Fibroblast of pulmonary artery (primary cell): Measurements from ENCODE around the gene GALNT18.

Experiments used
- DNase-seq: peaks from one replicate; pipeline ENCODE4 v3.0.0-alpha.2; 2010; ENCODE audit warnings: low read depth
- H3K4me3 ChIP-seq: replicated peaks from 2 replicates; pipeline ENCODE4 v1.5.1; 2011; ENCODE audit warnings: low read depth, mild to moderate bottlenecking, control low read depth, low read length, moderate library complexity
- CTCF ChIP-seq: IDR thresholded peaks from 2 replicates; pipeline ENCODE4 v1.5.1; 2011; ENCODE audit warnings: mild to moderate bottlenecking, control low read depth, low read length, inconsistent platforms; ENCODE audit errors: missing control alignments

GALNT18 gene

GRCh38 chr11:11320825-11321224 is 301.0 kb downstream of the GALNT18 start:
- DNase-seq, result no peak
- TF ChIP-seq CTCF, result no peak
- no peak overlapping the region for H3K4me3 ChIP-seq

GRCh38 chr11:11318961-11319360 is 302.8 kb downstream of the GALNT18 start:
- no peak for TF ChIP-seq CTCF
- DNase-seq, result no peak
- H3K4me3 ChIP-seq, result no peak overlapping the region

- no peak overlapping the region for H3K4me3 ChIP-seq
- no peak for DNase-seq
- TF ChIP-seq CTCF, result no peak
Observed at GRCh38 chr11:11318461-11318860, 303.3 kb downstream of the GALNT18 start.

DNA sequence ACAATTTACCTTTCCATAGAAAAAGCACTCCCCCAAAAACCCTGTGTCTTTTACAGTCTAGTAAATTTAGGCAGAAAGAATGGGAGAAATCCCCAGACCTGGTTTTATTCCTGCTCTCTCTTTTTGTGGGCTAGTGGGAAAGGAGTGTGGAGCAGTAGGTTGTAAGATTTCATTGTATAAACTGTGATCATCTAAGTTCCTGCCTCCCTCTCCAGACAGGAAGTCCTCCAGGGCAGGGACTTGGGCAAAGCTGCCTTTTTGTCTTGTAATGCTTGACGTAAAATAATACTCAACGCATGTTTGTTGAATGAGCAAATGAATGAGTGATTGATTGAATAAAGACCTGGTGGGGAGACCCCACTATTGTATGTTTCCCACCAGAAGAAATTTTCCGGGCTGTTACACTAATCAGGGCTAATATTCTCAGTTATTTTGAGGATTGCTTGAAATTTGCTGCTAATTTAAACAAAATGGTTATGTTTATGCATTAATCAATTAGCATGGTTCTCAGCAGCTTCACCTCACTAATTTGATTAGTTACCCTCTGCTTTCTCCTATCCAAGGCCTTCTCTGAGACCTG is 305.1 kb downstream of the GALNT18 start:
- H3K4me3 ChIP-seq, result no peak overlapping the region
- DNase-seq, result no peak
- TF ChIP-seq CTCF, result no peak

- TF ChIP-seq CTCF, result no peak
- no peak for DNase-seq
Observed at GRCh38 chr11:11313902-11314692, 307.7 kb downstream of the GALNT18 start.

DNA sequence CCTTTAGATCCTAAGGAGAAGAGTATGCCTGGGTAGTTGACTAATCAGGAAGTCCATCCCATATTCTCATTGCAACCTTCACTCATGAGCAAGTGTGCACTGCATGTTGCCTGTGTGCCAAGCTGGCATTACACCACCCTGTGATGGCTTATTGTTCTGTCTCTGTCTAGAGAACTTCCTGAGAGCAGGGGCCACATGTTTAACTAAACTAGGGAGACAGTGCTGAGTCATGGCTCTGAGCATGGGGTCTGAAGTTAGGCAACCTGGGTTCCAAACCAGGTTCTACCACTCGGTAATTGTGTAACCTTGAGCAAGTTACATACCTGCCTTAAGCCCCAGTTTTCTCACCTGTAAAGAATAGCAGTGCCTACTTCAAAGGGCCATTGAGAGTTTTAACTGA is 308.4 kb downstream of the GALNT18 start:
- no peak overlapping the region for H3K4me3 ChIP-seq
- peak; percentile 45 for DNase-seq
- no peak for TF ChIP-seq CTCF

More at GRCh38 chr11:11313902-11314692, 307.7 kb downstream of the GALNT18 start:
- no peak overlapping the region for H3K4me3 ChIP-seq
